Measurements from ENCODE around the gene SHROOM1.
"Not testable (repeated sequence)": the region's sequence is repeated elsewhere in the genome, so short reads cannot be mapped to it uniquely, and the experiment has no call there.

SHROOM1 gene

GRCh38 chr5:132868754-132869153, 38.3 kb upstream of the SHROOM1 start:
- Histone ChIP-seq H3K36me3 (ENCODE audit: control insufficient read depth in 1 of 2, insufficient read depth in 2 of 2, low read length in 2 of 2) (peaks cover 26 to 33% of the 10 kb centered on the region in 2 donors), H3K9me3 (ENCODE audit: control insufficient read depth in 1 of 2, low read length in 2 of 2) (no peaks in the 10 kb centered on the region), H3K4me1 (ENCODE audit: control insufficient read depth in 1 of 2, insufficient read depth in 2 of 2, low read length in 2 of 2) (peaks cover 33 to 40% of the 10 kb centered on the region in 2 donors), H3K27me3 (ENCODE audit: control insufficient read depth in 1 of 2, insufficient read depth in 2 of 2, low read length in 2 of 2) (no peaks in the 10 kb centered on the region), H3K27ac (ENCODE audit: low read depth, low read length) (no peak overlapping the region), H3K9ac (ENCODE audit: low read depth in 1 of 2, low read length in 2 of 2) (no peak overlapping the region), H3K4me3 (ENCODE audit: low read depth in 1 of 2, low read length in 2 of 2) (no peak overlapping the region)

GRCh38 chr5:132867046-132867451, 36.6 kb upstream of the SHROOM1 start:
- Histone ChIP-seq H3K9me3 (ENCODE audit: control insufficient read depth in 1 of 2, low read length in 2 of 2) (no peaks in the 10 kb centered on the region), H3K27me3 (ENCODE audit: control insufficient read depth in 1 of 2, insufficient read depth in 2 of 2, low read length in 2 of 2) (no peaks in the 10 kb centered on the region), H3K36me3 (ENCODE audit: control insufficient read depth in 1 of 2, insufficient read depth in 2 of 2, low read length in 2 of 2) (peaks cover 21 to 26% of the 10 kb centered on the region in 2 donors), H3K9ac (ENCODE audit: low read depth in 1 of 2, low read length in 2 of 2) (peak overlapping the region; percentile 98 to 100), H3K27ac (ENCODE audit: low read depth, low read length) (peak overlapping the region; percentile 93), H3K4me3 (ENCODE audit: low read depth in 1 of 2, low read length in 2 of 2) (peak overlapping the region; percentile 90 to 94), H3K4me1 (ENCODE audit: control insufficient read depth in 1 of 2, insufficient read depth in 2 of 2, low read length in 2 of 2) (peaks cover 21 to 25% of the 10 kb centered on the region in 2 donors)

GRCh38 chr5:132866342-132867045, 36.0 kb upstream of the SHROOM1 start, which contains the start of the genes GDF9 and UQCRQ:
GDF9 (minus strand) TSS chr5:132866469; CDS start chr5:132864533, 1,936 bp downstream.
UQCRQ (plus strand) TSS chr5:132866642; CDS start chr5:132866882, 240 bp downstream.
- Histone ChIP-seq H3K27me3 (ENCODE audit: control insufficient read depth in 1 of 2, insufficient read depth in 2 of 2, low read length in 2 of 2) (no peaks in the 10 kb centered on the region), H3K4me1 (ENCODE audit: control insufficient read depth in 1 of 2, insufficient read depth in 2 of 2, low read length in 2 of 2) (peaks cover 17 to 19% of the 10 kb centered on the region in 2 donors), H3K36me3 (ENCODE audit: control insufficient read depth in 1 of 2, insufficient read depth in 2 of 2, low read length in 2 of 2) (peaks cover 15 to 25% of the 10 kb centered on the region in 2 donors), H3K27ac (ENCODE audit: low read depth, low read length) (peak within 1 kb of the TSS; percentile 93), H3K9me3 (ENCODE audit: control insufficient read depth in 1 of 2, low read length in 2 of 2) (no peaks in the 10 kb centered on the region), H3K4me3 (ENCODE audit: low read depth in 1 of 2, low read length in 2 of 2) (peak within 1 kb of the TSS; percentile 90 to 94), H3K9ac (ENCODE audit: low read depth in 1 of 2, low read length in 2 of 2) (peak within 1 kb of the TSS; percentile 98 to 100)

DNA sequence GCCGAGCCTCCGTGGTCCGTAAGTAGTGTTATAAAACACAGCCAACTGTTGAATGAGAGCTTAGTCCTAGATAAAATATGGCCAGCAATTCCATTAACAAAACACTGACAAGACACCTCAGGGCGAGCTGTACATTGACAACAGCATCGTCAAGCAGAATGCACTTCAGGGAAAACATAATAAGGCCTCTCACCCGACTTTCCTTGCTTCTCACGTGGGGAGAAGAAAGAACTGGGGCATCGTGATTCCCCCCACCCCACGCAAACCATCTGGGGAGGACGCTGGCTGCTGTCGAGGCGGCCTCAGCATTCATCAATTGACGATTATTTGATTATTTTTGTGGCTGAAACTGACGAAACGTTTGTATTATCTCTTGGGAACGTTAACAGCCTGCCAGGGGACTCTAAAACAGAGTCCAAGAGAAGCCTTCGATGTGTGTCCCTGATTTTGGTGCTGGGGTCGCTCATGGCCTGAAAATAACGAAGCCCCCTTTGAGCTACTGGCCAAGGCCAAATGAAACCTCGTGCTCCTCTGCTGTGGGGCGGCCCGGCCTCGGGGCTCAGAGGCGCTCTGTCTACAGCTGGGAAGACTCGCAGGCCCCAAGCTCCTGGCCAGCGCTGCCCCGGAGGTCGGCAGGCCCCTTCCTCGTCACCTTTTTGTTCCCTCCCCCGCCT, 35.4 kb upstream of the SHROOM1 start:
- Histone ChIP-seq H3K4me1 (ENCODE audit: control insufficient read depth in 1 of 2, insufficient read depth in 2 of 2, low read length in 2 of 2) (peaks cover 13 to 17% of the 10 kb centered on the region in 2 donors), H3K9me3 (ENCODE audit: control insufficient read depth in 1 of 2, low read length in 2 of 2) (no peaks in the 10 kb centered on the region), H3K4me3 (ENCODE audit: low read depth in 1 of 2, low read length in 2 of 2) (peak overlapping the region; percentile 90 to 94), H3K27me3 (ENCODE audit: control insufficient read depth in 1 of 2, insufficient read depth in 2 of 2, low read length in 2 of 2) (no peaks in the 10 kb centered on the region), H3K27ac (ENCODE audit: low read depth, low read length) (peak overlapping the region; percentile 82), H3K9ac (ENCODE audit: low read depth in 1 of 2, low read length in 2 of 2) (peak overlapping the region; percentile 98 to 100), H3K36me3 (ENCODE audit: control insufficient read depth in 1 of 2, insufficient read depth in 2 of 2, low read length in 2 of 2) (peaks cover 15 to 25% of the 10 kb centered on the region in 2 donors)

DNA sequence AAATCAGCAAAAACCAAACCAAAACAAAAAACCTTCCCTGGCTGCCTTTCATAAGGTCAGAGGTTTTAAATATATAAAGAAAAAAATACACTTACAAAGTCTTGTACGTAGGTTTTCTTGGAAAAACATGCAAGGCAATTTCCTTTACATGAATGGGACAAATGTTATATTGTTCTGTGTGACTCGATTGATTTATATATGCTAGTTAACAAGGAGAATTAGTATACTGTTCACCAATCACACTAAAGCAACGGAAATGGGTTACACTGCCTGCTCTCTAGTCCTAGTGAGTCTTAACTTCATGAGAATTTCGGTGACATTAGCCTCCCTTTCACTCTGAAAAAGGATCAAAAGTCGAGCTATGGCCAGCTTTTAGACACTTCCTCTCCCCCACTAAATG, 30.3 kb upstream of the SHROOM1 start:
- Histone ChIP-seq H3K27me3 (ENCODE audit: control insufficient read depth in 1 of 2, insufficient read depth in 2 of 2, low read length in 2 of 2) (no peaks in the 10 kb centered on the region), H3K27ac (ENCODE audit: low read depth, low read length) (no peak overlapping the region), H3K9ac (ENCODE audit: low read depth in 1 of 2, low read length in 2 of 2) (no peak overlapping the region), H3K36me3 (ENCODE audit: control insufficient read depth in 1 of 2, insufficient read depth in 2 of 2, low read length in 2 of 2) (no peaks in the 10 kb centered on the region), H3K4me1 (ENCODE audit: control insufficient read depth in 1 of 2, insufficient read depth in 2 of 2, low read length in 2 of 2) (peaks cover 4 to 5% of the 10 kb centered on the region in 2 donors), H3K4me3 (ENCODE audit: low read depth in 1 of 2, low read length in 2 of 2) (no peak overlapping the region), H3K9me3 (ENCODE audit: control insufficient read depth in 1 of 2, low read length in 2 of 2) (no peaks in the 10 kb centered on the region)

GRCh38 chr5:132859889-132860437, 29.5 kb upstream of the SHROOM1 start:
- Histone ChIP-seq H3K9me3 (ENCODE audit: control insufficient read depth in 1 of 2, low read length in 2 of 2) (no peaks in the 10 kb centered on the region), H3K27me3 (ENCODE audit: control insufficient read depth in 1 of 2, insufficient read depth in 2 of 2, low read length in 2 of 2) (no peaks in the 10 kb centered on the region), H3K9ac (ENCODE audit: low read depth in 1 of 2, low read length in 2 of 2) (no peak overlapping the region), H3K27ac (ENCODE audit: low read depth, low read length) (no peak overlapping the region), H3K4me3 (ENCODE audit: low read depth in 1 of 2, low read length in 2 of 2) (no peak overlapping the region), H3K4me1 (ENCODE audit: control insufficient read depth in 1 of 2, insufficient read depth in 2 of 2, low read length in 2 of 2) (no peaks in the 10 kb centered on the region), H3K36me3 (ENCODE audit: control insufficient read depth in 1 of 2, insufficient read depth in 2 of 2, low read length in 2 of 2) (no peaks in the 10 kb centered on the region)

DNA sequence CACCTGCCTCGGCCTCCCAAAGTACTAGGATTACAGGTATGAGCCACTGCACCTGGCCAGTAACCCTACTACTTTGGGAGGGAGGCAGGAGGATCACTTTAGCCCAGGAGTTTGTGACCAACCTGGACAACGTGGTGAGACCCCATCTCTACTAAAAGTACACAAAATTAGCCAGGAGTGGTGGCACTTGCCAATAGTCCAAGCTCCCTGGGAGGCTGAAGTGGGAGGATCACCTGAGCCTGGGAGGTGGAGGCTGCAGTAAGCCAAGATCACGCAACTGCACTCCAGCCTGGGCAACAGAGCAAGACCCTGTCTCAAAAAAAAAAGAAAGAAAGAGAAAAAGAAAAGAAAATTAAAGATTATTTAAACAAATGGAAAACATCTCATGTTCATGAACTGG, 25.6 kb upstream of the SHROOM1 start:
- Histone ChIP-seq H3K36me3 (ENCODE audit: control insufficient read depth in 1 of 2, insufficient read depth in 2 of 2, low read length in 2 of 2) (no peaks in the 10 kb centered on the region), H3K27me3 (ENCODE audit: control insufficient read depth in 1 of 2, insufficient read depth in 2 of 2, low read length in 2 of 2) (no peaks in the 10 kb centered on the region), H3K9me3 (ENCODE audit: control insufficient read depth in 1 of 2, low read length in 2 of 2) (no peaks in the 10 kb centered on the region), H3K27ac (ENCODE audit: low read depth, low read length) (no peak overlapping the region), H3K4me1 (ENCODE audit: control insufficient read depth in 1 of 2, insufficient read depth in 2 of 2, low read length in 2 of 2) (no peaks in the 10 kb centered on the region), H3K4me3 (ENCODE audit: low read depth in 1 of 2, low read length in 2 of 2) (no peak overlapping the region), H3K9ac (ENCODE audit: low read depth in 1 of 2, low read length in 2 of 2) (no peak overlapping the region)

GRCh38 chr5:132854992-132855391, 24.5 kb upstream of the SHROOM1 start:
- H3K9ac ChIP-seq (ENCODE audit: low read depth in 1 of 2, low read length in 2 of 2); H3K4me1 ChIP-seq (ENCODE audit: control insufficient read depth in 1 of 2, insufficient read depth in 2 of 2, low read length in 2 of 2); H3K4me3 ChIP-seq (ENCODE audit: low read depth in 1 of 2, low read length in 2 of 2); H3K27me3 ChIP-seq (ENCODE audit: control insufficient read depth in 1 of 2, insufficient read depth in 2 of 2, low read length in 2 of 2); H3K27ac ChIP-seq (ENCODE audit: low read depth, low read length); H3K36me3 ChIP-seq (ENCODE audit: control insufficient read depth in 1 of 2, insufficient read depth in 2 of 2, low read length in 2 of 2); H3K9me3 ChIP-seq (ENCODE audit: control insufficient read depth in 1 of 2, low read length in 2 of 2): not testable (repeated sequence)

DNA sequence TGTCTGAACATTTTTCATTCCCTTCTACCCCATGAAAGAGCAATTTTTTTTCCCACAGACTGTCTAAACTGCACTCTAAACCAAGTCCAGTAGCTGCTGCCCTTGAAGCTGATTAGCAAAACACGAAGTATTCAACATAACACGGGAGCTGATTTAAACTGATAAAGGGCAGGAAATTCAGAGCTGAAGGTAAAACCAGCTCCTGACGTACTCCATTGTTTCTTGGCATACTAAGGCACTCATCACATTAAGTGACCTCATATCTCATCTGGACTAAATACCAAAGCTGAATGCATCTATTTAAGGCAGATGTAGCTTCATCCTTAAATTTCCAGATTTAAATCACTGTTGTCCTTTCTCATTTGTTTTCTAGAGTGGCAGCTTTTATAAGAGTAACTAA, 23.9 kb upstream of the SHROOM1 start:
- no peaks in the 10 kb centered on the region for H3K27me3 ChIP-seq (ENCODE audit: control insufficient read depth in 1 of 2, insufficient read depth in 2 of 2, low read length in 2 of 2)
- no peak overlapping the region for H3K9ac ChIP-seq (ENCODE audit: low read depth in 1 of 2, low read length in 2 of 2)
- no peaks in the 10 kb centered on the region for H3K9me3 ChIP-seq (ENCODE audit: control insufficient read depth in 1 of 2, low read length in 2 of 2)
- no peak overlapping the region for H3K27ac ChIP-seq (ENCODE audit: low read depth, low read length)
- H3K4me3 ChIP-seq (ENCODE audit: low read depth in 1 of 2, low read length in 2 of 2): no peak overlapping the region
- no peaks in the 10 kb centered on the region for H3K36me3 ChIP-seq (ENCODE audit: control insufficient read depth in 1 of 2, insufficient read depth in 2 of 2, low read length in 2 of 2)
- peaks cover 0 to 6% of the 10 kb centered on the region in 2 donors for H3K4me1 ChIP-seq (ENCODE audit: control insufficient read depth in 1 of 2, insufficient read depth in 2 of 2, low read length in 2 of 2)

GRCh38 chr5:132853790-132854189, 23.3 kb upstream of the SHROOM1 start:
- Histone ChIP-seq H3K4me1 (ENCODE audit: control insufficient read depth in 1 of 2, insufficient read depth in 2 of 2, low read length in 2 of 2) (peaks cover 0 to 11% of the 10 kb centered on the region in 2 donors), H3K4me3 (ENCODE audit: low read depth in 1 of 2, low read length in 2 of 2) (no peak overlapping the region), H3K9ac (ENCODE audit: low read depth in 1 of 2, low read length in 2 of 2) (no peak overlapping the region), H3K9me3 (ENCODE audit: control insufficient read depth in 1 of 2, low read length in 2 of 2) (no peaks in the 10 kb centered on the region), H3K27me3 (ENCODE audit: control insufficient read depth in 1 of 2, insufficient read depth in 2 of 2, low read length in 2 of 2) (no peaks in the 10 kb centered on the region), H3K36me3 (ENCODE audit: control insufficient read depth in 1 of 2, insufficient read depth in 2 of 2, low read length in 2 of 2) (no peaks in the 10 kb centered on the region), H3K27ac (ENCODE audit: low read depth, low read length) (no peak overlapping the region)
